ENCODE data around the gene TMEM91. TPM values are rescaled to one million over a fixed set of nuclear protein-coding genes. Genes with fewer than 3 reads are reported as not detected.
"Not testable (repeated sequence)": the region's sequence is repeated elsewhere in the genome, so short reads cannot be mapped to it uniquely, and the experiment has no call there.

The TMEM91 gene
- total RNA-seq, 1 experiment from 2014 or later = 1.2 TPM

DNA sequence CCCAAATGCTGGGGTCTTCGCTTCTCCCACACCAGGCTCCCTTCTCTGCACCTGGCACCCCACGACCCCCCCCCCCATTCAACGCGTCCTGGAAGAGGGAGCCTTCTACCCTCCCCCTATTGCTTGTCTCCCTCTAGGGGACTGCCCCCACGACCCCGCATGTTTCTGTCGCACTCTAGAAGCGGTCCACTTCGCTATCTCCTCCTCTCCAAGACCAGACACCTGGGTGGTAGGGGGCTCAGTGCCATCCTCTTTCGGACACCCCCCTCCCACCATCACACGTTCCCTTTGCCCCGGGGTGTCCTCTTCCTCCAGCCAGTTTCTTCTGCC lies 24.1 kb upstream of the TMEM91 start:
- in situ Hi-C loops (cut with HindIII; ENCODE audit: low sequenced_read_pairs) = no loop called here
- no peak for DNase-seq (ENCODE audit: low spot score)

DNA sequence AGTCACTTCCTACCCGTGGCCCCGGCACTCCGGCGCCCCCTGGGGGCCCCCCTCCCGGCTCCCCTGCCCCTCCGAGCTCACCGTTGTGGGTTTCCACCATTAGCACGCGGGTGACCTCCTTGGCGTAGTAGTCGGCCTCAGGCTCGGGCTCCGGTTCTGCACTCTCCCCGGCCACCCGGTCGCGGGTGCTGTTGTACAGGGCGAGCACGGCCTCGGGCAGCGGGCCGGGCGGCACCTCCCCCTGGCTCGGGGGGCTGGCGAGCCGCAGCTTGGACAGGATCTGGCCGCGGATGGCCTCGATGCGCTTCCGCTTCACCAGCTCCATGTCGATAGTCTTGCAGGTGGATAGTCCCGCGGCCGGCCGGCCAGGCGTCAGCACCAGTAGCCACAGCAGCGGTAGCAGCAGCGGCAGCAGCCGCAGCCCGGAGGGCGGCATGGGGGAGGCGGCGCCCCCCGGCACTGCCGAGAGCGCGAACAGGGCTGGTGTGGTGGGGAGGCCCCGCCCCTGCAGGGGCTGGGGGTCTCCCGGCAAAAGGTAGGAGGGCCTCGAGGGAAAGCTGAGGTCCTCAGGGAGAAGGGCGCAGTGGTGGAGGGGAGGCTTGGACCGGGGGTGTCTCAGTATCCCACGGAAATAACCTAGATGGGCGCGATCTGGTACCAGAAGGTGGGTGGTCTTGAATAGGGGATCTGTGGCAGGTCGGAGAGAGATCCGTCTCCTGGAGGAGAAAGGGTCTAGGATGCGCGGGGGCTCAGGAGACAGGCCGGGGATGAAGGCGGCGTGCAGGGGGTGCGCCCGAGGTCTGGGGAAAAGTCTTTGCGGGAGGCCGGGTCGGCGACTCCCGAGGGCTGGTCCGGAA lies 23.5 kb upstream of the TMEM91 start:
- no peak for DNase-seq (ENCODE audit: low spot score)
- in situ Hi-C loops (cut with HindIII; ENCODE audit: low sequenced_read_pairs) = no loop called here

DNA sequence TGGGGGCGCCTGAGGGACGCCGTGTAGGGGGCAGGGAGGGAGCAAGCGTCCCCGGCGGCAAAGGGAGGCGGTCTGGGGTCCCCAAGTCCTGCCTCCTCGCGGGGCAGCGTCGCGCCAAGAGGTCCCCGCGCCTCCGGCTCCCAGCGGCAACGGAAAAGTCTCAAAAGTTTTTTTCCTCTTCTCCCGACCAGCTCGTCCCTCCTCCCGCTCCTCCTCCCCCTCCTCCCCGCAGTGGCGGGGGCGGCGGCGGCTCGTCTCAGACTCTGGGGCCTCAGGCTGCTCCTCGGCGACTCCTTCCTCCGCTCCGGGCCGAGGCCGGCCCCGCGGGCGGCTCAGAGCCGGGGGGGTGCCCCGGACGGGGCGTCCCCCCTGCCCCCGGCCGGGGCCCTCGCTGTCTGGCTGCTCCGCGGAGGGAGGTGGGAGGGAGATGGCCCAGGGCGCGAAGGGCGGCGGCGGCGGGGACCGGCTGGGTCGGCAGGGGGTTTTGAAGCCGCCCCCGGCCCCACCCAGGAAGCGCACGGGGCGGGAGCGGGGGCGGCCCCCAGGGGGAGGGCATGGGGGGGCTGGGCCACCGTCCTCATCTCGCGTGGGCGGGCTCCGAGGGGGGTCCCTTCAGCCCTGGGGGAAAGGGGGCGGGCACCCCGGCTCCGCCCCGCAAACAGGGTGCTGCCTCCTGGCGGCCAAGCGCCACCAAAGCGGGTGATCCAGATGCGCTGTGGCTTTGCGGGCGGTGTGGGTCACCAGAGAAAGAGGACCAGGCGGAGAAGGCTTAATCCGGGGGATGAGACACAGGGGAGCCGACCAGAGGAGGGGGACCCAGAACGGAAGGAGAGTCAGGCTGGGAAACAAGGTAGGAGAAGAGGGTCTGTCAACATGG lies 22.6 kb upstream of the TMEM91 start, which contains the start of gene TGFB1:
Gene TGFB1, minus strand, starts transcription at position 457 of the 877 bp plus-strand sequence. CDS start 878 bp downstream, outside the sequence.
- in situ Hi-C loops (cut with HindIII; ENCODE audit: low sequenced_read_pairs) = no loop called here
- DNase-seq (ENCODE audit: low spot score) = peak; percentile 20

DNA sequence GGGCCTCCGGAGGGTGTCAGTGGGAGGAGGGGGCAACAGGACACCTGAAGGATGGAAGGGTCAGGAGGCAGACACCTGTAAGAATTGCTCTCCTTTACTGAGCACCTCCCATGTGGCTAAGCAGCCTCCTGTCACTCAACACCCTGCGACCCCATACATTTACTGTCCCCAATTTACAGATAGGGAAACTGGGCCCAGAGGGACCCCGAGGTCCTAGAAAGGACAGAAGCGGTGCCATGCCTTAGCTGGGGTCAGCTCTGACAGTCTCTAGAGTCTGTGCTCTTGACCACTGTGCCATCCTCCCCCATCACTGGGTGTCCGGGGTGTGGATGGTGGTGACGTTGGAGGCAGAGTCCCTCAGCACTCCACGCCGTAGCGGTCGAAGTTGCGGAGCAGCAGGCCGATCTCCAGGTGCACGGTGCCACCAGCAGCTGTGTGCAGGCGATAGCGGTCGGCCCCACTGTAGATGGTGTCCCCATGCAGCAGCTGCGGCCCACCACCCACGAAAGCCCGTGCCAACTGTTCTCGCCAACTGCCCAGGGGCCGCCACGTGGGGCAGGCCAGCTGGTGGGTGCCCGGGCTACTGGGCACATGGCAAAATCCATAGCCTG lies 21.9 kb upstream of the TMEM91 start:
- in situ Hi-C loops (cut with HindIII; ENCODE audit: low sequenced_read_pairs) = no loop called here
- no peak for DNase-seq (ENCODE audit: low spot score)

DNA sequence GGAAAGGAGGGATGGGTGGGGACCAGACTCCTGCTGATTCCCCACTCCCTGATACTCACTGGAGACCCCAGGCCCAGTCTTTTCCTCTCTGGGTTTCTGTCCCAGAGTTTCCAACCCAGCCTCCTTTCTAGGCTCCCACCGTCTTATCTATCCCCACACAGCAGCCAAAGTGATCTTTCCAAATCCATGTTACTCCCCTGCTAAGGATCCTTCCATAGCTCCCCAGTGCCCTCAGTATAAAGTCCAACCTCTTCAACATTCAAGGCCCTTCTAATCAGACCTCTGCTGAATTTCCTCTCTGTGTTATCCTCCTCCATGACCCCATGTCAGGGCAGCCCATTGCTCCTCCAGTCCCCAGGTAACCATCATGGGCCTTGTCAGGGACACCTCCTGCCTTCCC lies 21.3 kb upstream of the TMEM91 start:
- DNase-seq (ENCODE audit: low spot score) = no peak
- in situ Hi-C loops (cut with HindIII; ENCODE audit: low sequenced_read_pairs) = no loop called here

DNA sequence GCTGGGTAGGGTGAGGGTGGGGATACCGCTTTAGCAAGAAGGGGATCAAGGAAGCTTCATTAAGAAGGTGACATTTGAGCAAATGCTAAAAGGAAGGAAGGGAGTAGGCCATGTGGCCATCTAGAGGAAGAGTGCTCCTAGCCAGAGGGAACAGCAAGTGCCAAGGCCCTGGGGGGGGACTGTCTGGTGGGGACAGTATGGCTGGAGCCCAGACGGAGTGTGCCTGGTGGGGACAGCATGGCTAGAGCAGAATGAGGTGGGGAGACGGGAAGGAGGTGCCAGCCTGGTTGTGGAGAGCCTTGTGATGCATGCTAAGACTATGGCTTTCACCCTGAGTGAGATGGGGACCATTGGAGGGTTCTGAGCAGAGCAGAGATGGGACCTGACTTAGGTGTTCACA lies 20.5 kb upstream of the TMEM91 start:
- in situ Hi-C loops (cut with HindIII; ENCODE audit: low sequenced_read_pairs) = no loop called here
- no peak for DNase-seq (ENCODE audit: low spot score)

DNA sequence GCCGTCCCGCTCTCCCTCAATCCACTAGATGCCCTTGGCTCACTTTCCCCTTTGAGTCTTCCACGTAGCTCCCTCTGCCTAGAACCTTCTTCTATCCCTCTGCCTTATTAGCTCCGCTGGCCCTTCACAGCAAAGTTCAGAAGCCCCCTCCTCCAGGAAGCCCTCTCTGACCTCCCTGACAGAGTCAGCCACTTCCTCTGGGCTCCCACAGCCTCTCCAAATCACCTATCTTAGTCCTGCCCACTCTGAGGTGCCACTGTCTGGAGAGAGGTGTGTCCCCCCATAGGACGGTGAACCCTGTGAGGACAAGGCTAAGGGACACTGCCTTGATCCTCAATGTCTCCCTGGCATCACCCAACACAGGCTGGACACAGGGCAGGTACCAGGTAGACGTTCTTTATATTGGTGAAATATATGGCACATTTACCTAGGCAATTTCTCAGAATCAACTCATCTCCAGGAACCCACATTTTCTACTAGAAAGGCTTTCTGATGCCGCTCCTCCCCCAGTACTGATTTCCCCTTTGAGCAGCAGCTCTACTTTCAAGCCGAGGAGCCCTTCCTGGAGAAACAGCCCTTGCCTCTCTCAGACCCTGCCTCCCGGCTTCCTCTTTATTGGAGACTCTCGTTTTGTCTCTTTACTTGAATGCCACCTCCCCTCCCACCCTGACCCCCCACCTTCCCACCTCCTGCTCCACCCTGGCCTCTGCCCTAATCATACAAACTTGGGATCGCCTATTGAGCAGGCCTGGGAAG lies 19.2 kb upstream of the TMEM91 start:
- no peak for DNase-seq (ENCODE audit: low spot score)
- in situ Hi-C loops (cut with HindIII; ENCODE audit: low sequenced_read_pairs) = no loop called here

DNA sequence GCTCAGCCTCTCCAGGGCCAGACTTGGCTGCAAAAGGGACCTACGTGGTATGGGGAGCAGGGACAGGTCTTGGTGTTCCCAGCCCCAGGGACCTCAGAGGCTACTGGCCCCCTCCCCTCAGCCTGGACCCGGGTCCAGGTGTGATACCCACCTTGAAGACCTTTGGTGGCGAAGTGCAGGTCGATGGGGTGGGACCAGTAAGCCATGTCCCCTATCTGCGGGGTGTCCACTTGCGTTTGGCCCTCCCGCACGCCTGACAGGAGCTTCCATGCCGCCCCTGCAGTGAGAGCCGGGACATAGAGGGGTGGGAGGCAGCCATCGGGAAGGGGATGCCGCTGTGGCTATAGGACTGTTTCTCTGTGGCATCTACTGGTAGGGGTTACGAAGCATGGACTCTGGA lies 18.6 kb upstream of the TMEM91 start:
- in situ Hi-C loops (cut with HindIII; ENCODE audit: low sequenced_read_pairs) = no loop called here
- no peak for DNase-seq (ENCODE audit: low spot score)

DNA sequence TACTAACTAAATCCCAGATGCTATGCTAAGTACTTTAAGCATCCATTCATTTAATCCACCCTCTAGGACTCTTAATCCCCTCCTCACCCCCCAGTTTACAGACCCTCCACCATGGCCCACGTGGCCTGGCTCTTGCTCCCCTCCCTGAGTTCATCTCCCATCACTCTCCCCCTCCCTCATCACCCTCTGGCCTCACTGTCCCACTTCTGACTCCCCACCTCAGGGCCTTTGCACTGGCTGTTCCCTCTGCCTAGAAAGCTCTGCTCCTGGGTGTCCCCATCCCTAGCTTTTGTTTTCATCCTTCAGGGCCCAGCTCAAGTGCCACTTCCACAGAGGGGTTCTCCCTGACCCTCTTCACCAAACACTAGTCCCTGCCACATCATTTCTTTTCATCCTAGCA lies 16.6 kb upstream of the TMEM91 start:
- in situ Hi-C loops (cut with HindIII; ENCODE audit: low sequenced_read_pairs) = no loop called here
- no peak for DNase-seq (ENCODE audit: low spot score)

DNA sequence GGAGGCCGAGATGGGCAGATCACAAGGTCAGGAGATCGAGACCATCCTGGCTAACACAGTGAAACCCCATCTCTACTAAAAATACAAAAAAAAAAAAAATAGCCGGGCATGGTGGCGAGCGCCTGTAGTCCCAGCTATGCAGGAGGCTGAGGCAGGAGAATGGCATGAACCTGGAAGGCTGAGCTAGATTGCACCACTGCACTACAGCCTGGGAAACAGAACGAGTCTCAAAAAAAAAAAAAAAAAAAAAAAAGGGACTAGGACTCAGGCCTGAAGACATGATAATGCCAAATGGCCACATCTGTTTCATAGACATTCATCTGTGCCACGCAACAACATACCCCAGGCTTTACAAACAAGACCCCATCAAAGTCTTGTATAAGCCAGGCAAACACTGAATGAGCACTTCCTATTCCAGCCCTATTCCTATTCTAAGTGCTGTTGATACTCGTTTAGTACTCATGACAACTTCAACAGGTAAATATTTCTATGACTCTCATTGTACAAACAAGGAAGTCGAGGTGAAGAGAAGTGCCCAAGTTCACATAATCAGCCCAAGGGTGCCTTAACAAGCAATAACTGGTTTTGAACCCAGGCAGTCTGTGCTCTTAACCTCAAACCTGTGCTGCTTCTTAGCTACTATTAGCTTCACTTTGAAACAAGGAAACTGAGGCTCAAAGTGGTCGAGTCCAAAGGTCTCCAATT lies 14.0 kb upstream of the TMEM91 start:
- in situ Hi-C loops (cut with HindIII; ENCODE audit: low sequenced_read_pairs) = no loop called here
- no peak for DNase-seq (ENCODE audit: low spot score)

DNA sequence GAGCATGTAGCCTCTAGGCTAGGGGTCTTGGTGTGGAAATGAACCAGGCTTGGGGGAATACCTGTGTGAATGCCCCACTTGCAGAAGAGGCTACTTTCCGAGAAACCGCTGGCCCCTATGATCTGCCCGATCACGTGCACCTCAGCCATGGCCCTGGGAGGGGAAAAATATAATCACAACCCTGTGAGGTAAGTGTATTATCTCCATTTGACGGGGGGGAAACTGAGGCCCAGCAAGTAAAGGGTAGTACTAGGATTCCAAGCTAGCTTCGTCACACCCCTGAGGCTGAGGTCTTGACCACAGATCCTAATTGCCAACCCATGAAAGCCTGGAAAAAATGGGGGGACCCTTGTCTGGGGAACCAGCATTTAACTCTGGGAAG lies 13.0 kb upstream of the TMEM91 start:
- in situ Hi-C loops (cut with HindIII; ENCODE audit: low sequenced_read_pairs) = no loop called here
- no peak for DNase-seq (ENCODE audit: low spot score)

DNA sequence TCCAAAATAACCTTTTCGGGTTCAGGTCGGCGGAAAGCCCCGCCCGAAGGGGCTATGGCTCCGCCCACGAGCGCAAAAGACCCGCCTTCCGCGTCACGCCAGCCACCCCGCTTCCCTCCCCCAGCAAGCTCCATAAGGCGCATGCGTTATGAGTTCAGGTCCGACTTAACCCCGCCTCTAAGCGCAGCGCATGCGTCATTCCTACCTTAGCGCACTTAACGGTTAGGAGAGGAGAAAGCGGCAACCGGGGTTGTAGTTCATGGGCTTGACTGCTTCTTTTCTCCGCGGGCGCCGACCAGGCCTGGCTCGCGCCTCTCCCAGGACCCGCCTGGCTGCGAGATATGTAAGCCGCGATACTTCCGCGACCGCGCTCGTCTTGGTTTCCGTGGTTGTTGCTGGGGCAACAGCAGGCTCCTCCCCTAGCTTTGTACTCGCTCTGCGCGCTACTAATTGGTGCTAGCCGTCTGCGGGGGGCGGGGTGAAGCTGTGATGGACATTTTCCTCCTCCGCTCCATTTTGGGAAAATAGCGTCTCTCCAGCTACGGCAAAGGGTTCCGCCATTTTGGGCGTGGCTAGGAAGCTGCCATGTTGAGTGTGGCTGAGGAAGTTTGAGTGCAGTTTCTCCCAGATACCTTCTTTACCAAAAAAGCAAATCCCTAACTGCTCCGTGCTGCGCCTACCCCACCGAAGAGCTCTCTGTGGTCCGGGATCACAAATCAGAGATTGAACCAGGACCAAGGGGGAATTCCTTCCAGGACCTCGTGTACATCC lies 12.4 kb upstream of the TMEM91 start, which contains the start of gene B9D2:
Gene B9D2, minus strand, starts transcription at position 397 of the 771 bp plus-strand sequence. CDS start 630 bp downstream, outside the sequence.
- peak; percentile 99 for DNase-seq (ENCODE audit: low spot score)
- in situ Hi-C loops (cut with HindIII; ENCODE audit: low sequenced_read_pairs) = no loop called here

DNA sequence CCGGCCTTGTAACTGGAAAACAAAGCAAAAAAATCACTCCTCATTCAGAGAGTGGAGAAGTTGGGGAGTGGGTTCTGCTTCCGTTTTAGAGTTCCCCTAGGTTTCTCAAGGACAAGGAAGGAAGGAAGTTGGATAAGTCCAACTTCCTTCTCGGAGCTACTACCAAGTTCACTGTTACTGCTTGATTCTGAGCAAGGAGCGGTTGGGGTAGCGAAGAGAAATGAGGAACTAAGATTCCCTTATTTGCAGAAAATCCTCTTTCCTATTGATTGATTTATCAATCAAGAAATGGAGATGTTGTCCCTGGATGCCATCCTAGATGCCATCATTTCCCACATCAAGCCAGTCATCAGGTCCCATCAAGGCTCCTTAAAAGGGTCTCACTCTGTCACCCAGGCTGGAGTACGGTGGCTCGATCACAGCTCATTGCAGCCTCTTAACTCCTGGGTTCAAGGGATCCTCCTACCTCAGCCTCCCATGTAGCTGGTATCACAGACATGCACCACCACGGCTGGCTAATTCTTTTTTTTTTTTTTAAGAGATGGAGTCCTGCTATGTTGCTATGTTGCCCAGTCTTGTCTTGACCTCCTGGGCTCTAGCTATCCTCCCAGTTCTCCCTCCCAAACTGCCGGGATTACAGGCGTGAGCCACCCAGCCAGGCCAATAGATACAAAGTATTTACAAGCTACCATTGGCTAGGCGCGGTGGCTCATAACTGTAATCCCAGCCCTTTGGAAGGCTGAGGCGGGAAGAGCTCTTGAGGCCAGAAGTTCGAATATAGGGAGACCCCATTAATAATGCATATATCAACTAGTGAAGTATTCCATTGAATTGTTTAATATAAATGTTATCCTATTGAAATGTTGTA lies 11.6 kb upstream of the TMEM91 start:
- in situ Hi-C loops (cut with HindIII; ENCODE audit: low sequenced_read_pairs) = no loop called here

DNA sequence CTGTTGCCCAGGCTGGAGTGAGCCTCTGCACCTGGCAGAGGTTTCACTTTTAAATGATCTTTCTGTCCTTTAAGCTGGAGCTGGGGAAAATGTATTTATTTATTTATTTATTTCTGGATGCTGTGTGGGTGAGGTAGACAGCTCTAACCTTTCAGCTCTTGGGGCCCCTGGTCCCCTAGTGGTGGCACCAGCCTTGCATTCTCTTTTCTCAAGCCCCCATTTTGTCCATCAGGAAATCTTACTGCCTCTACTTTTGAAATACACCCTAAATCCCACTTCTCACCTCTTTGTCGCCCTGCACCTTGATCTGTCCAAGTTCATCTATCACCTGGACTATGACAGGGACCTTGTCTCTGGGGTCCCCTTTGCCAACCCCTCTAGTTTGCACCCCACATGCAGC lies 10.2 kb upstream of the TMEM91 start:
- DNase-seq (ENCODE audit: low spot score) = no peak
- in situ Hi-C loops (cut with HindIII; ENCODE audit: low sequenced_read_pairs) = no loop called here

More for the DNA sequence above, 11.6 kb upstream of the TMEM91 start:
- no peak for DNase-seq (ENCODE audit: low spot score)

DNA sequence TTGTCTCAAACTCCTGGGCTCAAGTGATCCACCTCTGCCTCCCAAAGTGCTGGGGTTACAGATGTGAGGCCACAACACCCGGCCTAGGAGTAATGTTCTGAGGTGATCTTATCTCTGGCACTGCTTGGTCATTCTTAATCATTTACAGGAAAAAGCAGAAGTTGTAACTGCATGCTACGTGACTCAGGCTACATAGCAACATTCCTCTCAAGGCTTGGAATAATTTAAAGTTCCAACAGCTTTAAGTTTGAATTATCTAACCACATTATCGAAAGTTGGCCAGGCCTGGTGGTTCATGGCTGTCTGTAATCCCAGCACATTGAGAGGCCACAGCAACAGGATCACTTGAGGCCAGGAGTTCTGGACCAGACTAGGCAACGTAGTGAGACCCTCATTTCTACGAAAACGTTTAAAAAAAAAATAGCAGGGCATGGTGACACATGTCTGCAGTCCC lies 8.5 kb upstream of the TMEM91 start:
- DNase-seq (ENCODE audit: low spot score) = no peak
- in situ Hi-C loops (cut with HindIII; ENCODE audit: low sequenced_read_pairs) = no loop called here

DNA sequence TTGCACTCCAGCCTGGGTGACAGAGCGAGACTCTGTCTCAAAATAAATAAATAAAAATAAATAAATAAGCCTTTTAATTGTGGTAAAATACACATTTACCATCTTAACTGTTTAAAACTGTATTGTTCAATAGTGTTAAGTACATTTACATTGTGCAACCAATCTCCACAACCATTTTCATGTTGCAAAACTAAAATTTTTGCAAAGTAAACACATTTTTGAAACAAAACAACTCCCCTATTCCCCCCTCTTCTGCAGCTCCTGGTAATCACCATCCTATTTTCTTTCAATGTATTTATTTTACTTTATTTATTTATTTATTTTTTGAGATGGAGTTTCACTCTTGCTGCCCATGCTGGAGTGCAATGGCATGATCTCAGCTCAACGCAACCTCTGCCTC lies 6.6 kb upstream of the TMEM91 start:
- DNase-seq (ENCODE audit: low spot score) = no peak
- in situ Hi-C loops (cut with HindIII; ENCODE audit: low sequenced_read_pairs) = no loop called here

DNA sequence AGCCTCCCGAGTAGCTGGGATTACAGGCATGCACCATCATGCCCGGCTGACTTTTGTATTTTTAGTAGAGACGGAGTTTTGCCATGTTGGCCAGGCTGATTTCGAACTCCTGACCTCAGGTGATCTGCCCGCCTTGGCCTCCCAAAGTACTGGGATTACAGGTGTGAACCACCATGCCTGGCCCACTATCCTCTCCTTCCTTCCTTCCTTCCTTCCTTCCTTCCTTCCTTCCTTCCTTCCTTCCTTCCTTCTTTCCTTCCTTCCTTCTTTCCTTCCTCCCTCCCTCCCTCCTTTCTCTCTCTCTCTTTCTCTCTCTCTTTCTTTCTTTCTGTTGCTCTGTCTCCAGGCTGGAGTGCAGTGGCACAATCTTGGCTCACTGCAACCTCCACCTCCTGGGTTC lies 5.2 kb upstream of the TMEM91 start:
- DNase-seq (ENCODE audit: low spot score); in situ Hi-C loops (cut with HindIII; ENCODE audit: low sequenced_read_pairs): not testable (repeated sequence)

All from G401 (cell line).